Tibial nerve (tissue), 3 donors: Measurements from ENCODE around the gene OSR1.

Experiments used
- POLR2A ChIP-seq, 2 donors: fragments of 450-650 bp; IDR thresholded peaks; one replicate each; pipeline ENCODE4 v1.6.1; 2017; ENCODE audit warnings: antibody characterized with exemption in 2 of 2, mild to moderate bottlenecking in 2 of 2, moderate library complexity in 2 of 2
- TF ChIP-seq, protein P1 (sequence below), 5 experiments: fragments of 200-600 bp in 3 of 5; fragments of 450-650 bp in 2 of 5; sonication (generic) in 3 of 5; IDR thresholded peaks; one replicate each; pipeline ENCODE4 v1.5.1; 2016 to 2019; ENCODE audit warnings: antibody characterized with exemption in 5 of 5, mild to moderate bottlenecking in 3 of 5, moderate library complexity in 2 of 5

DNA sequence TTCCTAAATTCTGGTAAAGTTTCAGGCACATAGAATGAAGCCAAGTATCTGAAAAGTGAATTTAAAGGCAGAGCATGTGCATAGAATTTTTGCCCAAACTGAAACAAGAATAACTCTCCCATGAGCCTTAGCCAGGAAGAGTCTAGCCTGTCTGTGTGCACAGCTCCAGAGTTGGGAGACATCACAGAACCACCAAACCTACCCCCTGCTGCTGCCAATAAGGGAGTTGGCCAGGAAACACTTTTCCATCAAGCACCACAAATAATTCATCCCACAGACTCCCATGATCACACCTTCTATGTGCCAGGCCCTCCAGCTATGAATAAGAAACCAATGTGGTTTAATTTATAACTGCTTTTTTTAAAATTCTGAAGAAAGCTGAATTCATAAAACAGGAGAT is 27.0 kb downstream of the OSR1 start:
- TF ChIP-seq, protein P1, sequence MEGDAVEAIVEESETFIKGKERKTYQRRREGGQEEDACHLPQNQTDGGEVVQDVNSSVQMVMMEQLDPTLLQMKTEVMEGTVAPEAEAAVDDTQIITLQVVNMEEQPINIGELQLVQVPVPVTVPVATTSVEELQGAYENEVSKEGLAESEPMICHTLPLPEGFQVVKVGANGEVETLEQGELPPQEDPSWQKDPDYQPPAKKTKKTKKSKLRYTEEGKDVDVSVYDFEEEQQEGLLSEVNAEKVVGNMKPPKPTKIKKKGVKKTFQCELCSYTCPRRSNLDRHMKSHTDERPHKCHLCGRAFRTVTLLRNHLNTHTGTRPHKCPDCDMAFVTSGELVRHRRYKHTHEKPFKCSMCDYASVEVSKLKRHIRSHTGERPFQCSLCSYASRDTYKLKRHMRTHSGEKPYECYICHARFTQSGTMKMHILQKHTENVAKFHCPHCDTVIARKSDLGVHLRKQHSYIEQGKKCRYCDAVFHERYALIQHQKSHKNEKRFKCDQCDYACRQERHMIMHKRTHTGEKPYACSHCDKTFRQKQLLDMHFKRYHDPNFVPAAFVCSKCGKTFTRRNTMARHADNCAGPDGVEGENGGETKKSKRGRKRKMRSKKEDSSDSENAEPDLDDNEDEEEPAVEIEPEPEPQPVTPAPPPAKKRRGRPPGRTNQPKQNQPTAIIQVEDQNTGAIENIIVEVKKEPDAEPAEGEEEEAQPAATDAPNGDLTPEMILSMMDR (IDR thresholded peaks at IDR 0.05): no peak
- no peak for TF ChIP-seq POLR2A (IDR thresholded peaks at IDR 0.05)
